GM12874 (cell line): Measurements from ENCODE around the gene LMAN1.

Experiments
- CTCF ChIP-seq: IDR thresholded peaks from 2 replicates; pipeline ENCODE4 v1.5.1; 2011; ENCODE audit warnings: low read depth, mild to moderate bottlenecking, control low read depth, low read length, moderate library complexity; ENCODE audit not compliant: insufficient read depth

Gene LMAN1

GRCh38 chr18:59318460-59319050, 40.5 kb downstream of the LMAN1 start, which contains the start of gene CPLX4:
CPLX4 (minus strand) TSS chr18:59318649; CDS start chr18:59318462, 187 bp downstream.
- TF ChIP-seq CTCF = no peak

GRCh38 chr18:59311631-59312030, 47.4 kb downstream of the LMAN1 start:
- no peak for TF ChIP-seq CTCF

- no peak for TF ChIP-seq CTCF
Measured at GRCh38 chr18:59308938-59309260, 50.2 kb downstream of the LMAN1 start.

GRCh38 chr18:59308248-59308937, 50.7 kb downstream of the LMAN1 start:
- peak; percentile 86 for TF ChIP-seq CTCF

- no peak for TF ChIP-seq CTCF
Measured at GRCh38 chr18:59306640-59307039, 52.4 kb downstream of the LMAN1 start.

GRCh38 chr18:59305295-59305694, 53.8 kb downstream of the LMAN1 start:
- no peak for TF ChIP-seq CTCF

- no peak for TF ChIP-seq CTCF
Measured at GRCh38 chr18:59303656-59304195, 55.3 kb downstream of the LMAN1 start.
